Medulla oblongata (tissue), 1 donor: ENCODE data around the gene TMEM61.

ENCODE experiments used
- DNase-seq: peaks from one replicate; pipeline ENCODE4 v3.0.0-alpha.2; 2015; ENCODE audit errors: extremely low spot score

The TMEM61 gene

GRCh38 chr1:54985556-54985955 lies 5.1 kb downstream of the TMEM61 start:
- no peak for DNase-seq

GRCh38 chr1:54986025-54986424 lies 5.6 kb downstream of the TMEM61 start:
- DNase-seq = no peak

GRCh38 chr1:54986533-54986932 lies 6.1 kb downstream of the TMEM61 start:
- DNase-seq = no peak

- no peak for DNase-seq
Observed at GRCh38 chr1:54987427-54987826, 7.0 kb downstream of the TMEM61 start.

GRCh38 chr1:54987919-54988705 lies 7.7 kb downstream of the TMEM61 start:
- DNase-seq = no peak

GRCh38 chr1:54988975-54989374 lies 8.5 kb downstream of the TMEM61 start:
- no peak for DNase-seq

GRCh38 chr1:54989473-54989872 lies 9.0 kb downstream of the TMEM61 start:
- DNase-seq = no peak

- DNase-seq = no peak
Observed at GRCh38 chr1:54989968-54990810, 9.8 kb downstream of the TMEM61 start.

GRCh38 chr1:54990916-54991315 lies 10.5 kb downstream of the TMEM61 start:
- no peak for DNase-seq

GRCh38 chr1:54991939-54992338 lies 11.5 kb downstream of the TMEM61 start:
- no peak for DNase-seq

GRCh38 chr1:54993140-54993539 lies 12.7 kb downstream of the TMEM61 start:
- DNase-seq = no peak

GRCh38 chr1:54994355-54994990 lies 14.0 kb downstream of the TMEM61 start:
- no peak for DNase-seq

GRCh38 chr1:54995013-54995760 lies 14.8 kb downstream of the TMEM61 start:
- DNase-seq = no peak

GRCh38 chr1:54995835-54996234 lies 15.4 kb downstream of the TMEM61 start:
- no peak for DNase-seq

GRCh38 chr1:54996359-54996868 lies 16.0 kb downstream of the TMEM61 start:
- peak; percentile 72 for DNase-seq

GRCh38 chr1:54996869-54997710 lies 16.7 kb downstream of the TMEM61 start:
- DNase-seq = no peak

GRCh38 chr1:54997711-54997986 lies 17.2 kb downstream of the TMEM61 start:
- DNase-seq = no peak

- DNase-seq = no peak
Observed at GRCh38 chr1:54998100-54998499, 17.7 kb downstream of the TMEM61 start.

- no peak for DNase-seq
Observed at GRCh38 chr1:54998677-54999076, 18.2 kb downstream of the TMEM61 start, which contains the start of gene BSND. Gene BSND (plus strand): TSS chr1:54998933. CDS start chr1:54999187, 254 bp downstream.
